IPS-11a (cell line): ENCODE measurements around the gene SNRNP27.
"Not testable (repeated sequence)": the region's sequence is repeated elsewhere in the genome, so short reads cannot be mapped to it uniquely, and the experiment has no call there.

Source experiments
- H3K4me3 ChIP-seq: one replicate; pipeline ENCODE4 v1.5.1; 2013; ENCODE audit warnings: low read depth, low read length, control low read depth

SNRNP27 gene

GRCh38 chr2:69893684-69894551, at the start of gene SNRNP27:
Gene SNRNP27, plus strand, starts transcription at chr2:69893956. Its CDS starts 29 bp downstream, at chr2:69893985.
- peak within 1 kb of the TSS; percentile 95 for H3K4me3 ChIP-seq

- no peak overlapping the region for H3K4me3 ChIP-seq
Observed at GRCh38 chr2:69843993-69844392, 49.8 kb upstream of the SNRNP27 start.

GRCh38 chr2:69844560-69844959, 49.2 kb upstream of the SNRNP27 start:
- H3K4me3 ChIP-seq = no peak overlapping the region

GRCh38 chr2:69846182-69847067, 47.3 kb upstream of the SNRNP27 start:
- no peak overlapping the region for H3K4me3 ChIP-seq

GRCh38 chr2:69847068-69847828, 46.5 kb upstream of the SNRNP27 start:
- no peak overlapping the region for H3K4me3 ChIP-seq

- no peak overlapping the region for H3K4me3 ChIP-seq
Observed at GRCh38 chr2:69848186-69848790, 45.5 kb upstream of the SNRNP27 start.

GRCh38 chr2:69858261-69858660, 35.5 kb upstream of the SNRNP27 start:
- H3K4me3 ChIP-seq = no peak overlapping the region

- H3K4me3 ChIP-seq = no peak overlapping the region
Observed at GRCh38 chr2:69863298-69863697, 30.5 kb upstream of the SNRNP27 start.

- H3K4me3 ChIP-seq = no peak overlapping the region
Observed at GRCh38 chr2:69888451-69888850, 5.3 kb upstream of the SNRNP27 start.

- H3K4me3 ChIP-seq = no peak overlapping the region
Observed at GRCh38 chr2:69889302-69889701, 4.5 kb upstream of the SNRNP27 start.

- no peak overlapping the region for H3K4me3 ChIP-seq
Observed at GRCh38 chr2:69890881-69891280, 2.9 kb upstream of the SNRNP27 start.

- not testable (repeated sequence) for H3K4me3 ChIP-seq
Observed at GRCh38 chr2:69892838-69893424, 825 bp upstream of the SNRNP27 start.

- H3K4me3 ChIP-seq = peak overlapping the region; percentile 95
Observed at GRCh38 chr2:69894737-69895136, 981 bp downstream of the SNRNP27 start.

GRCh38 chr2:69902213-69902922, 8.6 kb downstream of the SNRNP27 start:
- H3K4me3 ChIP-seq = no peak overlapping the region

GRCh38 chr2:69907216-69907615, 13.5 kb downstream of the SNRNP27 start:
- no peak overlapping the region for H3K4me3 ChIP-seq

GRCh38 chr2:69911985-69912563, 18.3 kb downstream of the SNRNP27 start:
- H3K4me3 ChIP-seq = no peak overlapping the region

- H3K4me3 ChIP-seq = peak overlapping the region; percentile 57
Observed at GRCh38 chr2:69914164-69914949, 20.6 kb downstream of the SNRNP27 start.
